Adipose tissue (tissue), 3 donors: Measurements from ENCODE around the gene ABCA12. TPM values are rescaled to one million over a fixed set of nuclear protein-coding genes. Genes with fewer than 3 reads are reported as not detected.

ENCODE experiments used
- H3K27ac ChIP-seq: one replicate; pipeline ENCODE4 v1.5.1; 2013; ENCODE audit warnings: low read depth, low read length
- WGBS, 3 donors: extraction: QIAGEN DNeasy Blood & Tissue Kit; methylation state at CpG; one replicate each; pipeline ENCODE4 v1.1.7; 2013; 5-methylcytosine and 5-hydroxymethylcytosine counted together
- polyA plus RNA-seq, 3 donors: library from polyadenylated mRNA; stranded (reverse); fragments of 200-250 nt; gene quantifications; one replicate each; pipeline ENCODE4 v1.2.3, GENCODE V29; 2013
- donor health status: healthy with polysubstance abuse.
- donor health status: Bipolar disorder and iron deficiency.
- donor health status: healthy.

The ABCA12 gene
- polyA plus RNA-seq, 3 donors = not detected

- WGBS, 3 donors = 51 to 61% (median 57%) methylated on average over 6 of the region's 6 CpGs
- no peak overlapping the region for H3K27ac ChIP-seq
Observed at GRCh38 chr2:215137741-215138340, 585 bp downstream of the ABCA12 start.

- no peak overlapping the region for H3K27ac ChIP-seq
- 55 to 76% (median 76%) methylated on average over 3 of the region's 3 CpGs for WGBS, 3 donors
Observed at GRCh38 chr2:215137329-215137686, 1.1 kb downstream of the ABCA12 start.

- 50 to 59% (median 52%) methylated on average over 3 of the region's 3 CpGs for WGBS, 3 donors
- no peak overlapping the region for H3K27ac ChIP-seq
Observed at GRCh38 chr2:215136669-215137328, 1.6 kb downstream of the ABCA12 start.

- WGBS, 3 donors = 53 to 68% (median 61%) methylated on average over 3 of the region's 3 CpGs
- H3K27ac ChIP-seq = no peak overlapping the region
Observed at GRCh38 chr2:215120401-215120800, 18.0 kb downstream of the ABCA12 start.

DNA sequence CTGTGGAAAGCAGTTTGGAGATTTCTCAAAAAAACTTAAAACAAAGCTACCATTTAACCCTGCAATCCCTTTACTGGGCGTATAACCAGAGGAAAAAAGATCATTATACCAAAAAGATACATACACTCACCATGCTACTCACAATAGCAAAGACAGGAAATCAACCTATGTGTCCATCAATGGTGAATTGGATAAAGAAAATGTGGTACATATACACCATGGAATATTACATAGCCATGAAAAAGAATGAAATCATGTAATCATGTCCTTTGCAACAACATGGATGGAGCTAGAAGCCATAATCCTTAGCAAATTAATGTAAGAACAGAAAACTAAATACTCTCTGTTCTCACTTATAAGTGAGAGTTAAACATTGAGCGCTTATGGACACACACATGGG lies 18.6 kb downstream of the ABCA12 start:
- 89 to 94% (median 90%) methylated on average over 2 of the region's 2 CpGs for WGBS, 3 donors
- no peak overlapping the region for H3K27ac ChIP-seq

GRCh38 chr2:215110918-215111317 lies 27.5 kb downstream of the ABCA12 start:
- H3K27ac ChIP-seq = no peak overlapping the region
- 64 to 77% (median 77%) methylated on average over 3 of the region's 3 CpGs for WGBS, 3 donors

GRCh38 chr2:215107216-215108056 lies 31.0 kb downstream of the ABCA12 start:
- no peak overlapping the region for H3K27ac ChIP-seq
- WGBS, 3 donors = 78 to 79% (median 78%) methylated on average over 5 of the region's 5 CpGs

DNA sequence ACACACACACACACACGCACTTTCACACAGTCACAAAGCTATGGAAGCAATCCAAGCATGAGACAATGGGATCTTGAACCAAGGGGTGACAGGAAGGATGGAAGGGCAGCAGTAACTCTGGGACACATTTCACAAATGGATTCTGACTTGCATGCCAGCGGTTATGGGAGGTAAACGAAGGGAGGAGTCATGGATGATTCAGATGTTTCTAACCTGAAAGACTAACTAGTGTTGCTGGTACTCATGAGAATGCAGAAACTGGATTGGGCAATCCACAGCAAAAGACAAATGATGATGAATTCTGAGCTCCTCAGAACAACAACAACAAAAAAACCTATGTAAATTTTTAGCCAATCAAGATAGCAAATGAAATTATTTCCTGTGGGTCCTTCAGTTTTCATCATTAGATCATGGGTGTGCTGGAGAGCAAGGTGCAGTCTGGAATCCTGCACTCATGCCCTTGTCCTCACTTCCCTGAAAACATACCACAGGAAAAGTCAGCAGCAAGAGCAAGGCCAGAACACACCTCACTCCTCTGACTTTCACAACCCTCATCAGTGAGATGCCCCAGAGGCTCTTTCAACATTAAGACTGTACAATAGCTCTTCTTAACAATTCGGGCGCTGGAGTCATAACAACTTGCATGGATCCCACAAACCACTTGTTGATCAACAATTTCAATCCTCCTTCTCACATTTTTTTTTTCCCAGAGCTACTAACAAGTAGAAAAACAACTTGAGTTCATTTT lies 32.6 kb downstream of the ABCA12 start:
- 70 to 78% (median 71%) methylated on average over 5 of the region's 5 CpGs for whole genome bisulfite sequencing, 3 donors
- no peak overlapping the region for H3K27ac ChIP-seq

- H3K27ac ChIP-seq = no peak overlapping the region
- 66 to 71% (median 68%) methylated on average over 4 of the region's 4 CpGs for WGBS, 3 donors
Observed at GRCh38 chr2:215104226-215104625, 34.2 kb downstream of the ABCA12 start.

GRCh38 chr2:215098875-215099274 lies 39.6 kb downstream of the ABCA12 start:
- H3K27ac ChIP-seq = no peak overlapping the region
- WGBS, 3 donors = 84 to 93% (median 89%) methylated on average over 6 of the region's 6 CpGs

GRCh38 chr2:215084080-215084479 lies 54.3 kb downstream of the ABCA12 start:
- 84 to 85% (median 85%) methylated on average over 5 of the region's 5 CpGs for WGBS, 3 donors
- H3K27ac ChIP-seq = no peak overlapping the region

DNA sequence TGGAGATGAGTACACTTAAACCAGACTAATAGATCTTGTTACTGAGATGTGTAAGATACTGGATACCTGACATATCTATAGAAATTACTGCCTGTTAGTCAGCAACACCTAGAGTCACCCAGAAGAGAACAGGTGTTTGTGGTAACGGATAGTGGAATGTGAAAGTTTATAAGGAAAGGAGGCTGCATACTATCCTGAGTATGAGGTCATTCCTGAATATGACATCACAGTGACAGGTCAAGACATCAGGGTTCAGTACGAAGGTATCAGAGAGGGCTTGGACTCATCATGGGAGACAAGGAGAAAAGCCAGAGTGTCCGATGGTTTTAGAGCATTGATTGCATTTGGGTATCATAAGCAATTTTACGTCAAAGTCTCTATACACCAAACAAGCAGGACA lies 55.3 kb downstream of the ABCA12 start:
- H3K27ac ChIP-seq = no peak overlapping the region
- 71 to 82% (median 79%) methylated on average over 4 of the region's 4 CpGs for WGBS, 3 donors

- no peak overlapping the region for H3K27ac ChIP-seq
Observed at GRCh38 chr2:215082446-215082845, 56.0 kb downstream of the ABCA12 start.

- 53 to 75% (median 68%) methylated on average over 4 of the region's 4 CpGs for WGBS, 3 donors
- no peak overlapping the region for H3K27ac ChIP-seq
Observed at GRCh38 chr2:215080545-215080944, 57.9 kb downstream of the ABCA12 start.

DNA sequence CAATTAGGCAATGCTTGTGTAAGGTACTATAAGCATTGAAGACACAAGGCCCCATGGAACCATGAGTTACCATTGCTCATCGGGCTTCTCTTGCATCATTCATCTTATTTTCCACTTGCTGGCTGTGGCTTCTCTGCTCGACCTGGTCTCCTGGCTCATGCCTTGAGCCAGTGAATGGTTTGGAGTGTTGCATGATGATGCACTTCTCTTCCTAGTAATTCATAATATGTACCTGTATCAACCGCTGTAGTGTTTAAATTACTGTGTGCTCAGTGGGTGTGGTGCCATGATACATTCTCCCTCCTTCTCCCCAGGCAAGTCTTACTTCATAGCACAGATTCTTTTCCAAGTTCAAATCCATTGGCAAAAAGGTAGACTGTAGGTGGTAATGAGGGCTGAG lies 66.8 kb downstream of the ABCA12 start:
- H3K27ac ChIP-seq = no peak overlapping the region
- 72 to 78% (median 74%) methylated on average over 3 of the region's 3 CpGs for WGBS, 3 donors

DNA sequence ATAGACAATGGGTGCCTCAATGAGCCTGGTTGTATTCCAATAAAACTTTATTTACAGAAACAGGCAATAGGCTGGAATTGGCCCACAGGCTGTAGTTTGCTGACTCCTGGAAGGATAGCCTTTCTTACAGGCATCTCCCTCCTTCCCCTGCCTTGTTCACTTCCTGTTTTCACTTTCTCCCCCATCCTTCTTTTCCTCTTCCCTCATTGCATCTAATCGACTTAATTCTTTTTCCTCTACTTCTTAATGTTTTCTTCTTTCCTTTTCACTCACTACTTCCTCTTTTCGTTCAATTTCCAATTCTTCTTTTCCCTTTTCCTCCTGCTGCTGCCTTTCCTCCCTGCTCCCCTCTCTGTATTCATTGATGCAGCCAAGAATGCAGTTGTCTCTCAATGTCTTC lies 70.0 kb downstream of the ABCA12 start:
- H3K27ac ChIP-seq = no peak overlapping the region
- WGBS, 3 donors = 51 to 55% (median 54%) methylated on average over 2 of the region's 2 CpGs

- WGBS, 3 donors = 68 to 78% (median 74%) methylated on average over 2 of the region's 2 CpGs
Observed at GRCh38 chr2:215066124-215066523, 72.3 kb downstream of the ABCA12 start.

DNA sequence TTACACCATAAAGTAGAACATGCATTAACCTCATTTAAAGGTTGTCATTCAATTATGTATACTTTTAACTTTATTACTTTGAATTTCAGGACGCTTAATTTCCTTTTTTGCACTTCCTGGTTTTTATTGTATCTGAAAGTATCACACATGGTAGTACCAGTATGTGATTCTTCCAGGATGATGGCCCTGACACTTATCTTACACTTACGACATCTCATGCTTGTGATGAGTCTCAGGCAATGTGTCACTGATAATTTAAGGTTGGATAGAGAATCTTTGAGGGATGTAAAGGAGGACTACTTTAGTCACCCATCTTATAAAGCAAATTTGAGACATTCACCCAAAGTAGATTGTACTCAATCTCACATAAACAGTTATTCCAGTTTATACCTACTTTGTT lies 74.9 kb downstream of the ABCA12 start:
- 56 to 64% (median 61%) methylated on average over 2 of the region's 2 CpGs for WGBS, 3 donors
- H3K27ac ChIP-seq = no peak overlapping the region

More at GRCh38 chr2:215066124-215066523, 72.3 kb downstream of the ABCA12 start:
- no peak overlapping the region for H3K27ac ChIP-seq
